ENCODE data around the gene MYF5.

DNA sequence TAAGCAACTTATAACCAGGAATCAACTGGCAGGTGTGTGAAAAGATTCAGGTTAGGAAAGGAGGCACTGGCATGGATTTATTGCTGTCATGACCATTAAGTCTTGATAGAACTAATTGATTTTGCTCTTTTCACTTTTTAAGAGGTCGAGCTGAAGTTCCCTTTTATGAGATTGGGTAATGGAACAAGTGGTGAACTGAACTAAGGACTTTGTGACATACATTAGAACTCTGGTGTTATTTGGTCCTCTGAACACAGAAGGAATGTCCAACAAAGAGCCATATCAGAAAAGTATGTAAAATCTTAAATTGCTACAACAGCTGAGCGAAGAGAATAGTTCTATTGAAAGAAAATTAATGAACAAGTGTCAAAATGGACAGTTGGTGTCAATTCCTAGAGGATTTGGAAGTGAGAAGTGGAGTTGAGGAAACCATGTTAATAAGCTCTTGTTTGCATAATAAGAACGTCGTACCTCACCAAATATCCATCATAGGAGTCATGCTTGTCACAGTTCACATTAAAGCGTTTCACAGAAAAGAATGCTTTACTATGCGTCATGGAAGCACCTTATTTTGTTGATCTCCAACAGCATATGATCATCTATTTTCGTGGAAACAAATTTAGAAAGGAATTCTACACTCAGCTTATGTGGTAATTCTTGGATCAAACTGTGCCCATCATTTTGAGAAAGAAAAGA lies 17.7 kb upstream of the MYF5 start:
- no peak for TF ChIP-seq CTCF (IDR thresholded peaks at IDR 0.05)
- no peak for TF ChIP-seq POLR2A (IDR thresholded peaks at IDR 0.05)
- no peak for TF ChIP-seq EP300 (IDR thresholded peaks at IDR 0.05)
